ENCODE results near the gene CRP.
"Not testable (repeated sequence)": the region's sequence is repeated elsewhere in the genome, so short reads cannot be mapped to it uniquely, and the experiment has no call there.

CRP gene

GRCh38 chr1:159700312-159700711 is 14.1 kb downstream of the CRP start:
- no peak for DNase-seq (ENCODE audit: low read depth, low spot score)

GRCh38 chr1:159699653-159700052 is 14.7 kb downstream of the CRP start:
- DNase-seq (ENCODE audit: low read depth, low spot score): no peak

GRCh38 chr1:159699246-159699645 is 15.1 kb downstream of the CRP start:
- no peak for DNase-seq (ENCODE audit: low read depth, low spot score)

- no peak for DNase-seq (ENCODE audit: low read depth, low spot score)
Observed at GRCh38 chr1:159687511-159687910, 26.9 kb downstream of the CRP start.

GRCh38 chr1:159686599-159687299 is 27.6 kb downstream of the CRP start:
- DNase-seq (ENCODE audit: low read depth, low spot score): no peak

GRCh38 chr1:159678939-159679338 is 35.5 kb downstream of the CRP start:
- DNase-seq (ENCODE audit: low read depth, low spot score): no peak

GRCh38 chr1:159675046-159675445 is 39.3 kb downstream of the CRP start:
- DNase-seq (ENCODE audit: low read depth, low spot score): no peak

- DNase-seq (ENCODE audit: low read depth, low spot score): not testable (repeated sequence)
Observed at GRCh38 chr1:159672390-159672789, 42.0 kb downstream of the CRP start.

- no peak for DNase-seq (ENCODE audit: low read depth, low spot score)
Observed at GRCh38 chr1:159669338-159669737, 45.1 kb downstream of the CRP start.

- no peak for DNase-seq (ENCODE audit: low read depth, low spot score)
Observed at GRCh38 chr1:159668739-159669138, 45.6 kb downstream of the CRP start.

- no peak for DNase-seq (ENCODE audit: low read depth, low spot score)
Observed at GRCh38 chr1:159664247-159664646, 50.1 kb downstream of the CRP start.

GRCh38 chr1:159663552-159663951 is 50.8 kb downstream of the CRP start:
- no peak for DNase-seq (ENCODE audit: low read depth, low spot score)
